Stimulated activated CD8-positive, alpha-beta memory T cell treated with anti-CD3 and anti-CD28 coated beads, Interleukin-7, amount 100 ng/mL, for 48 hours (primary cell): ENCODE data around the gene BDH2.

Experiments
- DNase-seq, 2 donors: peaks; one replicate each; pipeline ENCODE4 v3.0.0-alpha.2; 2020; ENCODE audit warnings: low read depth in 1 of 2; ENCODE audit errors: extremely low read depth in 1 of 2

BDH2 gene

GRCh38 chr4:103099691-103100392 is at the start of gene BDH2:
Gene BDH2 (minus strand): TSS chr4:103099834. CDS start chr4:103096254, 3,580 bp downstream.
- peak in 1 of 2 donors; percentile 32 for DNase-seq

GRCh38 chr4:103144926-103145325 is 45.3 kb upstream of the BDH2 start:
- DNase-seq: no peak

- DNase-seq: no peak
Measured at GRCh38 chr4:103137446-103137827, 37.8 kb upstream of the BDH2 start.

GRCh38 chr4:103136671-103137445 is 37.2 kb upstream of the BDH2 start:
- DNase-seq: no peak

GRCh38 chr4:103129174-103129573 is 29.5 kb upstream of the BDH2 start:
- DNase-seq: no peak

- DNase-seq: no peak
Measured at GRCh38 chr4:103126126-103126525, 26.5 kb upstream of the BDH2 start.

- no peak for DNase-seq
Measured at GRCh38 chr4:103123114-103123513, 23.5 kb upstream of the BDH2 start.

GRCh38 chr4:103118166-103118565 is 18.5 kb upstream of the BDH2 start:
- DNase-seq: no peak

GRCh38 chr4:103111598-103111997 is 12.0 kb upstream of the BDH2 start:
- no peak for DNase-seq

- no peak for DNase-seq
Measured at GRCh38 chr4:103108542-103108941, 8.9 kb upstream of the BDH2 start.

GRCh38 chr4:103105558-103106356 is 6.1 kb upstream of the BDH2 start:
- DNase-seq: no peak

GRCh38 chr4:103104886-103105285 is 5.3 kb upstream of the BDH2 start:
- DNase-seq: no peak

GRCh38 chr4:103100691-103101090 is 1.1 kb upstream of the BDH2 start:
- no peak for DNase-seq

- DNase-seq: no peak
Measured at GRCh38 chr4:103098756-103099440, 736 bp downstream of the BDH2 start.

- DNase-seq: no peak
Measured at GRCh38 chr4:103098341-103098740, 1.3 kb downstream of the BDH2 start.

GRCh38 chr4:103097112-103097511 is 2.5 kb downstream of the BDH2 start:
- no peak for DNase-seq

- no peak for DNase-seq
Measured at GRCh38 chr4:103095080-103095479, 4.6 kb downstream of the BDH2 start.

- no peak for DNase-seq
Measured at GRCh38 chr4:103092245-103092644, 7.4 kb downstream of the BDH2 start.

GRCh38 chr4:103091601-103092223 is 7.9 kb downstream of the BDH2 start:
- no peak for DNase-seq

- no peak for DNase-seq
Measured at GRCh38 chr4:103089481-103089880, 10.2 kb downstream of the BDH2 start.

- no peak for DNase-seq
Measured at GRCh38 chr4:103086551-103086950, 13.1 kb downstream of the BDH2 start.
